ENCODE measurements around the gene AXDND1.

Gene AXDND1

DNA sequence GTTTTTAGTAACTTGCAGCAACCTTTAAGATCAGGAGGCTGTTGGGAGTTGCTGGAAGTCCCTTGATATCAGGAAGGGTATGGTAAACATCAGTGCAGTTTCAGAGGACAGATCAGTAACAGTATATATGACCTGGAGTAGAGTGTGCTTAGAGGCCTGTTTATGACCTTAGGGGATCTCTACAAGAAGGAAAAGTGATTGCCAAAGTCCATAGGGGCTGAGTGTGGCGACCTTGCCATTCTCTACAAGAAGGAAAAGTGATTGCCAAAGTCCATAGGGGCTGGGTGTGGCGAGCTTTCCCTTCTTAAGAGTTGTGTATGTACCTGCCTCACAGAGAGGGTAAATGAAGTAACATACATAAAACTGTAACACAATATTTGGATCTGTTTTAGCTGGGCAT lies 28.5 kb upstream of the AXDND1 start:
- no peak overlapping the region for H3K4ac ChIP-seq (ENCODE audit: low read depth, low read length)
- H4K91ac ChIP-seq (ENCODE audit: low read depth, low read length) = no peak overlapping the region
- no CpG with 5 or more reads among the region's 2 CpGs for WGBS (ENCODE audit: extremely low coverage, insufficient coverage, insufficient read length)
- no peaks in the 10 kb centered on the region for H3K27me3 ChIP-seq (ENCODE audit: insufficient read depth, low read length)
- H2BK5ac ChIP-seq (ENCODE audit: low read depth, low read length, poor library complexity) = no peak overlapping the region
- H3K79me2 ChIP-seq (ENCODE audit: control insufficient read depth, insufficient read depth, low read length, poor library complexity) = no peaks in the 10 kb centered on the region
- H3K23ac ChIP-seq (ENCODE audit: low read length) = no peak overlapping the region
- H3K4me2 ChIP-seq (ENCODE audit: low read length) = no peak overlapping the region
- H4K8ac ChIP-seq (ENCODE audit: low read depth, low read length) = no peak overlapping the region
- H3K79me1 ChIP-seq (ENCODE audit: low read length) = no peaks in the 10 kb centered on the region
- H3K18ac ChIP-seq (ENCODE audit: low read length) = no peak overlapping the region
- H2AFZ ChIP-seq (ENCODE audit: insufficient read depth, low read length, poor library complexity) = no peak overlapping the region
- H2BK120ac ChIP-seq (ENCODE audit: insufficient read depth, low read length, poor library complexity) = no peak overlapping the region
- no peak overlapping the region for H3K9ac ChIP-seq (ENCODE audit: low read length)
- H3K9me3 ChIP-seq (ENCODE audit: insufficient read depth, low read depth, low read length) = no peaks in the 10 kb centered on the region
- peaks cover 0 to 3% of the 10 kb centered on the region in 2 experiments for H3K36me3 ChIP-seq (ENCODE audit: control insufficient read depth in 1 of 2, insufficient read depth in 2 of 2, low read length in 2 of 2)
- no peak overlapping the region for H3K14ac ChIP-seq (ENCODE audit: low read length)
- no peaks in the 10 kb centered on the region for H3K4me1 ChIP-seq (ENCODE audit: control insufficient read depth in 1 of 2, insufficient read depth in 2 of 2, low read length in 2 of 2)
- H3K4me3 ChIP-seq (ENCODE audit: low read depth, low read length) = no peak overlapping the region
- H3K27ac ChIP-seq (ENCODE audit: low read depth, low read length) = no peak overlapping the region
- H2BK12ac ChIP-seq (ENCODE audit: low read length) = no peak overlapping the region
- peak; percentile 50 to 52 for DNase-seq
- H2AK5ac ChIP-seq (ENCODE audit: low read length) = no peak overlapping the region
- no peak overlapping the region for H4K12ac ChIP-seq (ENCODE audit: low read depth, low read length)

- Histone ChIP-seq H3K79me1 (ENCODE audit: low read length) (no peaks in the 10 kb centered on the region), H3K36me3 (ENCODE audit: control insufficient read depth in 1 of 2, insufficient read depth in 2 of 2, low read length in 2 of 2) (peaks cover under 1 to 3% of the 10 kb centered on the region in 2 experiments), H3K23ac (ENCODE audit: low read length) (no peak overlapping the region), H2BK5ac (ENCODE audit: low read depth, low read length, poor library complexity) (no peak overlapping the region), H2BK12ac (ENCODE audit: low read length) (no peak overlapping the region), H3K4me1 (ENCODE audit: control insufficient read depth in 1 of 2, insufficient read depth in 2 of 2, low read length in 2 of 2) (no peaks in the 10 kb centered on the region), H4K8ac (ENCODE audit: low read depth, low read length) (no peak overlapping the region), H3K4ac (ENCODE audit: low read depth, low read length) (no peak overlapping the region), H2AFZ (ENCODE audit: insufficient read depth, low read length, poor library complexity) (no peak overlapping the region), H4K91ac (ENCODE audit: low read depth, low read length) (no peak overlapping the region), H2AK5ac (ENCODE audit: low read length) (no peak overlapping the region), H4K12ac (ENCODE audit: low read depth, low read length) (no peak overlapping the region), H3K27ac (ENCODE audit: low read depth, low read length) (no peak overlapping the region), H3K4me3 (ENCODE audit: low read depth, low read length) (no peak overlapping the region), H3K14ac (ENCODE audit: low read length) (no peak overlapping the region), H3K9ac (ENCODE audit: low read length) (no peak overlapping the region), H3K27me3 (ENCODE audit: insufficient read depth, low read length) (no peaks in the 10 kb centered on the region), H2BK120ac (ENCODE audit: insufficient read depth, low read length, poor library complexity) (no peak overlapping the region), H3K9me3 (ENCODE audit: insufficient read depth, low read depth, low read length) (no peaks in the 10 kb centered on the region), H3K79me2 (ENCODE audit: control insufficient read depth, insufficient read depth, low read length, poor library complexity) (no peaks in the 10 kb centered on the region), H3K18ac (ENCODE audit: low read length) (no peak overlapping the region), H3K4me2 (ENCODE audit: low read length) (no peak overlapping the region)
- no peak for DNase-seq
- WGBS (ENCODE audit: extremely low coverage, insufficient coverage, insufficient read length) = no CpG with 5 or more reads among the region's 5 CpGs
Observed at GRCh38 chr1:179337942-179338560, 27.7 kb upstream of the AXDND1 start.

DNA sequence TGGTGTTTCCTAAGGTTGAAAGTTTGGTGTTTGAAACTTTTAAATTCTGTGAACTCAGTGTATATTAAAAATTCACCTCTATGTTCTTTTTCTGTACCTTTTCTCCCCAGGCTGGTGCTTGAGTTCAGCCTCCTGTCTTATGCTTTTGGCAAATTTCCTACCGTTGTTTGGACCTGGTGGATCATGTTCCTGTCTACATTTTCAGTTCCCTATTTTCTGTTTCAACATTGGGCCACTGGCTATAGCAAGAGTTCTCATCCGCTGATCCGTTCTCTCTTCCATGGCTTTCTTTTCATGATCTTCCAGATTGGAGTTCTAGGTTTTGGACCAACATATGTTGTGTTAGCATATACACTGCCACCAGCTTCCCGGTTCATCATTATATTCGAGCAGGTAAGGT lies 24.9 kb upstream of the AXDND1 start:
- no peaks in the 10 kb centered on the region for H3K4me1 ChIP-seq (ENCODE audit: control insufficient read depth in 1 of 2, insufficient read depth in 2 of 2, low read length in 2 of 2)
- no peak overlapping the region for H2BK5ac ChIP-seq (ENCODE audit: low read depth, low read length, poor library complexity)
- no peaks in the 10 kb centered on the region for H3K9me3 ChIP-seq (ENCODE audit: insufficient read depth, low read depth, low read length)
- WGBS (ENCODE audit: extremely low coverage, insufficient coverage, insufficient read length) = no CpG with 5 or more reads among the region's 5 CpGs
- no peaks in the 10 kb centered on the region for H3K27me3 ChIP-seq (ENCODE audit: insufficient read depth, low read length)
- no peaks in the 10 kb centered on the region for H3K79me2 ChIP-seq (ENCODE audit: control insufficient read depth, insufficient read depth, low read length, poor library complexity)
- no peak overlapping the region for H3K23ac ChIP-seq (ENCODE audit: low read length)
- H2AFZ ChIP-seq (ENCODE audit: insufficient read depth, low read length, poor library complexity) = no peak overlapping the region
- H2BK120ac ChIP-seq (ENCODE audit: insufficient read depth, low read length, poor library complexity) = no peak overlapping the region
- H2BK12ac ChIP-seq (ENCODE audit: low read length) = no peak overlapping the region
- no peaks in the 10 kb centered on the region for H3K79me1 ChIP-seq (ENCODE audit: low read length)
- H3K18ac ChIP-seq (ENCODE audit: low read length) = no peak overlapping the region
- no peak overlapping the region for H3K14ac ChIP-seq (ENCODE audit: low read length)
- H3K4ac ChIP-seq (ENCODE audit: low read depth, low read length) = no peak overlapping the region
- H3K4me2 ChIP-seq (ENCODE audit: low read length) = no peak overlapping the region
- no peak overlapping the region for H3K27ac ChIP-seq (ENCODE audit: low read depth, low read length)
- no peak overlapping the region for H4K12ac ChIP-seq (ENCODE audit: low read depth, low read length)
- no peak overlapping the region for H4K8ac ChIP-seq (ENCODE audit: low read depth, low read length)
- H2AK5ac ChIP-seq (ENCODE audit: low read length) = no peak overlapping the region
- H3K36me3 ChIP-seq (ENCODE audit: control insufficient read depth in 1 of 2, insufficient read depth in 2 of 2, low read length in 2 of 2) = peaks cover 2 to 4% of the 10 kb centered on the region in 2 experiments
- no peak overlapping the region for H4K91ac ChIP-seq (ENCODE audit: low read depth, low read length)
- DNase-seq = no peak
- H3K9ac ChIP-seq (ENCODE audit: low read length) = no peak overlapping the region
- H3K4me3 ChIP-seq (ENCODE audit: low read depth, low read length) = no peak overlapping the region

GRCh38 chr1:179341943-179342547 lies 23.7 kb upstream of the AXDND1 start:
- Histone ChIP-seq H3K14ac (ENCODE audit: low read length) (no peak overlapping the region), H3K9ac (ENCODE audit: low read length) (no peak overlapping the region), H2BK5ac (ENCODE audit: low read depth, low read length, poor library complexity) (no peak overlapping the region), H3K27ac (ENCODE audit: low read depth, low read length) (no peak overlapping the region), H3K4me3 (ENCODE audit: low read depth, low read length) (no peak overlapping the region), H3K79me2 (ENCODE audit: control insufficient read depth, insufficient read depth, low read length, poor library complexity) (no peaks in the 10 kb centered on the region), H2AFZ (ENCODE audit: insufficient read depth, low read length, poor library complexity) (no peak overlapping the region), H3K18ac (ENCODE audit: low read length) (no peak overlapping the region), H4K8ac (ENCODE audit: low read depth, low read length) (no peak overlapping the region), H3K36me3 (ENCODE audit: control insufficient read depth in 1 of 2, insufficient read depth in 2 of 2, low read length in 2 of 2) (peaks cover 2 to 4% of the 10 kb centered on the region in 2 experiments), H3K27me3 (ENCODE audit: insufficient read depth, low read length) (no peaks in the 10 kb centered on the region), H2BK120ac (ENCODE audit: insufficient read depth, low read length, poor library complexity) (no peak overlapping the region), H3K79me1 (ENCODE audit: low read length) (no peaks in the 10 kb centered on the region), H2AK5ac (ENCODE audit: low read length) (no peak overlapping the region), H3K4me2 (ENCODE audit: low read length) (no peak overlapping the region), H3K4ac (ENCODE audit: low read depth, low read length) (no peak overlapping the region), H3K9me3 (ENCODE audit: insufficient read depth, low read depth, low read length) (no peaks in the 10 kb centered on the region), H3K4me1 (ENCODE audit: control insufficient read depth in 1 of 2, insufficient read depth in 2 of 2, low read length in 2 of 2) (no peaks in the 10 kb centered on the region), H4K12ac (ENCODE audit: low read depth, low read length) (no peak overlapping the region), H4K91ac (ENCODE audit: low read depth, low read length) (no peak overlapping the region), H3K23ac (ENCODE audit: low read length) (no peak overlapping the region), H2BK12ac (ENCODE audit: low read length) (no peak overlapping the region)
- no peak for DNase-seq
- no CpG with 5 or more reads among the region's 4 CpGs for WGBS (ENCODE audit: extremely low coverage, insufficient coverage, insufficient read length)
